Endodermal cell (in vitro differentiated cells): ENCODE data around the gene EMC9. TPM values are rescaled to one million over a fixed set of nuclear protein-coding genes. Genes with fewer than 3 reads are reported as not detected.
A peak's percentile ranks its signal among the peaks of the same experiment; 100 is the strongest.

ENCODE experiments used
- DNase-seq: peaks from one replicate; pipeline ENCODE4 v3.0.0-alpha.2; 2017
- H3K27ac ChIP-seq: 2 replicates; pipeline ENCODE4 v1.5.1; 2013; ENCODE audit warnings: mild to moderate bottlenecking, low read depth, low read length, moderate library complexity
- H3K27me3 ChIP-seq: 2 replicates; pipeline ENCODE4 v1.6.1; 2013; ENCODE audit warnings: mild to moderate bottlenecking, low read length, moderate library complexity; ENCODE audit not compliant: insufficient read depth, control insufficient read depth, poor library complexity, severe bottlenecking
- H3K36me3 ChIP-seq: 2 replicates; pipeline ENCODE4 v1.7.0; 2013; ENCODE audit warnings: mild to moderate bottlenecking, low read length, moderate library complexity; ENCODE audit not compliant: control insufficient read depth, insufficient read depth
- H3K4me1 ChIP-seq: one replicate; pipeline ENCODE4 v1.7.0; 2013; ENCODE audit warnings: low read length; ENCODE audit not compliant: control insufficient read depth, insufficient read depth
- H3K4me3 ChIP-seq: 2 replicates; pipeline ENCODE4 v1.5.1; 2013; ENCODE audit warnings: mild to moderate bottlenecking, low read length, moderate library complexity
- H3K9ac ChIP-seq: 2 replicates; pipeline ENCODE4 v1.6.1; 2013; ENCODE audit warnings: mild to moderate bottlenecking, low read length, moderate library complexity; ENCODE audit not compliant: poor library complexity, severe bottlenecking; ENCODE audit errors: extremely low read depth
- H3K9me3 ChIP-seq: 2 replicates; pipeline ENCODE4 v1.6.1; 2013; ENCODE audit warnings: mild to moderate bottlenecking, low read length, moderate library complexity; ENCODE audit not compliant: control insufficient read depth
- H3K27ac Mint-ChIP-seq: 2 replicates; pipeline ENCODE4 v1.8.0; 2020; ENCODE audit warnings: mixed read lengths
- H3K27me3 Mint-ChIP-seq: 2 replicates; pipeline ENCODE4 v1.8.0; 2021; ENCODE audit warnings: mild to moderate bottlenecking, mixed read lengths; ENCODE audit not compliant: insufficient read depth
- H3K36me3 Mint-ChIP-seq: 2 replicates; pipeline ENCODE4 v1.8.0; 2020; ENCODE audit warnings: low read depth, mixed read lengths
- H3K4me1 Mint-ChIP-seq: 2 replicates; pipeline ENCODE4 v1.8.0; 2020; ENCODE audit warnings: mixed read lengths
- H3K4me3 Mint-ChIP-seq: 2 replicates; pipeline ENCODE4 v1.8.0; 2020; ENCODE audit warnings: mild to moderate bottlenecking, moderate library complexity, mixed read lengths
- H3K9me3 Mint-ChIP-seq: 2 replicates; pipeline ENCODE4 v1.8.0; 2020; ENCODE audit warnings: mild to moderate bottlenecking, mixed read lengths
- WGBS, 2 experiments: methylation state at CpG; one replicate each; pipeline versions ENCODE4 v1.1.5 to v1.1.7; 2013; ENCODE audit warnings: missing lambda C conversion rate in 2 of 2, mixed read lengths in 1 of 2; ENCODE audit not compliant: insufficient coverage in 1 of 2, insufficient read length in 1 of 2; 5-methylcytosine and 5-hydroxymethylcytosine counted together
- total RNA-seq, 2 donors: library from RNA; stranded (reverse); fragmentation: NEBNext Ultra II Directional in 1 of 2; extraction: Animal tissue kit (Norgen Biotek cat#: 25700) in 1 of 2; gene quantifications; 2 replicates in 1 of 2; 3 replicates in 1 of 2; pipeline ENCODE4 v1.2.1, GENCODE V29; 2021
- TF ChIP-seq, protein P1 (sequence below): fragments of 200-600 bp; sonication (generic); conservative IDR thresholded peaks from 2 replicates; pipeline ENCODE4 v1.5.0; 2021; ENCODE audit warnings: antibody characterized with exemption, mild to moderate bottlenecking

EMC9 gene
- total RNA-seq, 2 donors from 2014 or later: 34.0 to 39.5 TPM

DNA sequence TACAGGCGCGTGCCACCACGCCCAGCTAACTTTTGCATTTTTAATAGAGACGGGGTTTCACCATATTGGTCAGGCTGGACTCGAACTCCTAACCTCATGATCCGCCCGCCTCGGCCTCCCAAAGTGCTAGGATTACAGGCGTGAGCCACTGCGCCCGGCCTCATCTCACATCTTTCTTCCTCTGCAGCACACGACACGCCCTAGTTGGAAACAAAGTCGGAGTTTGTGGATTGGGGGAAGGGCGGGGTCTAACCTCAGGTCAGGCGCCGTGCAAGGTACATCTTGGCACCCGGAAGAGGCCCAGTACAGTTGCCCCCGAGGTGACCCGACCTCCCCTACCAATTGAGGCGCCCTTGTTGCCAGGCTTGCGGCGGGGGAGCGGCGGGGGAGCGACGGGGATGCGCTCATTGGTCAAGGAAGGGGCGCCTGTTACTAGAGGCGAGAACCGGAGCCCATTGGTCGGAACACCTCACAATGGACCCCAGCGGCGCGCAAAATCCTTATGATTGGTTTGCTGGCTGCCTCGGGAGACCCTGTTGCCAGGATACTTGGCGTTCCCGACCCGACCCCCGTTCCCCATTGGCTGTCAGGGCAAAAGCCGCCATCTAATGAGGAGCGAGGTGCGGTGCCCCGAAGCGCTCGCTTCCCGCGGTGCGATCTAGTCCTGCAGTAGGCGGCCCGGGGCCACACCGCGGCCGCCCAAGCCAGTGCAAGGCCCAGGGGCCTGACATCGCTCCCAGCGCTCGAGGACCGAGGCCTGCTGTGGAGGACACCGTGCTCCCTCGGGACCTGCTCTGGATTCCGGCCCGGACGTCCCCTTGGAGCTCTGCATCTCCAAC is 30.2 kb upstream of the EMC9 start, which contains the start of gene REC8:
REC8 (plus strand) TSS at position 659 of the 839 bp plus-strand sequence. CDS start 473 bp downstream, outside the sequence.
- peak within 1 kb of the TSS; percentile 60 for H3K27ac ChIP-seq
- Mint-ChIP-seq H3K9me3 (no peaks in the 10 kb centered on the region), H3K27me3 (no peaks in the 10 kb centered on the region), H3K36me3 (peaks cover 20% of the 10 kb centered on the region), H3K27ac (peak within 1 kb of the TSS; percentile 89), H3K4me1 (no peaks in the 10 kb centered on the region), H3K4me3 (peak within 1 kb of the TSS; percentile 76)
- H3K9me3 ChIP-seq: no peaks in the 10 kb centered on the region
- TF ChIP-seq, protein P1, sequence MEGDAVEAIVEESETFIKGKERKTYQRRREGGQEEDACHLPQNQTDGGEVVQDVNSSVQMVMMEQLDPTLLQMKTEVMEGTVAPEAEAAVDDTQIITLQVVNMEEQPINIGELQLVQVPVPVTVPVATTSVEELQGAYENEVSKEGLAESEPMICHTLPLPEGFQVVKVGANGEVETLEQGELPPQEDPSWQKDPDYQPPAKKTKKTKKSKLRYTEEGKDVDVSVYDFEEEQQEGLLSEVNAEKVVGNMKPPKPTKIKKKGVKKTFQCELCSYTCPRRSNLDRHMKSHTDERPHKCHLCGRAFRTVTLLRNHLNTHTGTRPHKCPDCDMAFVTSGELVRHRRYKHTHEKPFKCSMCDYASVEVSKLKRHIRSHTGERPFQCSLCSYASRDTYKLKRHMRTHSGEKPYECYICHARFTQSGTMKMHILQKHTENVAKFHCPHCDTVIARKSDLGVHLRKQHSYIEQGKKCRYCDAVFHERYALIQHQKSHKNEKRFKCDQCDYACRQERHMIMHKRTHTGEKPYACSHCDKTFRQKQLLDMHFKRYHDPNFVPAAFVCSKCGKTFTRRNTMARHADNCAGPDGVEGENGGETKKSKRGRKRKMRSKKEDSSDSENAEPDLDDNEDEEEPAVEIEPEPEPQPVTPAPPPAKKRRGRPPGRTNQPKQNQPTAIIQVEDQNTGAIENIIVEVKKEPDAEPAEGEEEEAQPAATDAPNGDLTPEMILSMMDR: no peak
- WGBS, 2 experiments: 22 to 34% methylated on average over 41 to 63 of the region's 63 CpGs
- peak within 1 kb of the TSS; percentile 85 for H3K4me3 ChIP-seq
- H3K36me3 ChIP-seq: peaks cover 1% of the 10 kb centered on the region
- no peaks in the 10 kb centered on the region for H3K27me3 ChIP-seq
- DNase-seq: peak; percentile 100
- no peaks in the 10 kb centered on the region for H3K4me1 ChIP-seq
- H3K9ac ChIP-seq: peak within 1 kb of the TSS; percentile 49

DNA sequence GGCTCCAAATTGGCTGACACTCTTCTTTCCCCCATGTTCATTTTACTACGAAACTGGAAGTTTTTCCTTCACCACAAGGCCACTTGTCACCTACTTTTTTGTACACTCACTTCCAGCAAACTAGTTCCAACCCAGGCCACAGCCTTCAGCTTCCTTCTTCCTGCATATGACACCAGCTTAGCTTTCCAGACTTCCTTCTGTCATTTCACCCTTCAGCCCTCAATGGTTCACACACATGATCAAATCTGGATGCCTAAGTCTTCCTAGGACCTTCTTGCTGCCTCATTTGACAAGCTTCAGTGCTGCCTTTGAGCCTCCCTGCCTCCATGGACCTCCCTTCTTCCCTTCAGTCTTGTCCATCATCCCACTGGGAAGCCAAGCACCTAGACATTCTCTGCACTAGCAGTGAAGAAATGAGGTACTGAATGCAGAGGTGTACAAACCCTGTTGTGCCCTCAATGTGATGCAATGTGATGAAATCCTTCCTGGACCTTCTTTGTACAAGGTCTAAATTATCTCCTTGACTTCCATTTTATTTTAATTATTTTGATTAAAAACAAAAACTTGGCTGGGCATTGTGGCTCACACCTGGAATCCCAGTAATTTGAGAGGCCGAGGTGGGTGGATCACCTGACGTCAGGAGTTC is 26.2 kb upstream of the EMC9 start:
- Histone ChIP-seq H3K9ac (no peak overlapping the region), H3K36me3 (peaks cover 22% of the 10 kb centered on the region), H3K4me3 (no peak overlapping the region), H3K27me3 (no peaks in the 10 kb centered on the region), H3K4me1 (no peaks in the 10 kb centered on the region), H3K27ac (no peak overlapping the region), H3K9me3 (no peaks in the 10 kb centered on the region)
- TF ChIP-seq, protein P1: no peak
- H3K4me1 Mint-ChIP-seq: no peaks in the 10 kb centered on the region
- H3K36me3 Mint-ChIP-seq: peaks cover 26% of the 10 kb centered on the region
- no peak overlapping the region for H3K4me3 Mint-ChIP-seq
- no peak for DNase-seq
- WGBS, 2 experiments: 91 to 96% methylated on average over 3 of the region's 3 CpGs
- H3K27ac Mint-ChIP-seq: no peak overlapping the region
- H3K9me3 Mint-ChIP-seq: no peaks in the 10 kb centered on the region
- no peaks in the 10 kb centered on the region for H3K27me3 Mint-ChIP-seq

DNA sequence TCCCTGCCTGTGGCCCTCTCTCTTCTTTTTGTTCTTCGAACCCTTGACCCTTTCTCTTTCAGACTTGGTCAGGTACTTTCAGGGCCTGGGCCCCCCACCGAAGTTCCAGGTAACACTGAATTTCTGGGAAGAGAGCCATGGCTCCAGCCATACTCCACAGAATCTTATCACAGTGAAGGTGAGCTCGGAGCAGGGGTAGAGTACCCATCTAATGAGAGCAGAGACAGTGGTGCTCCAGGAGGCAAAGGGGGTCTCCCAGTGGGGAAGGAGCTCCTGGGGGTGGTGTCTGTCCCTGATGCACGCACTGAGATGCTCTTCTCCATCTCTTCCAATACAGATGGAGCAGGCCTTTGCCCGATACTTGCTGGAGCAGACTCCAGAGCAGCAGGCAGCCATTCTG is 24.4 kb upstream of the EMC9 start:
- H3K4me1 ChIP-seq: peaks cover 4% of the 10 kb centered on the region
- no peak overlapping the region for H3K4me3 ChIP-seq
- peaks cover 22% of the 10 kb centered on the region for H3K36me3 ChIP-seq
- TF ChIP-seq, protein P1: no peak
- no peak overlapping the region for H3K27ac ChIP-seq
- WGBS, 2 experiments: 75 to 87% methylated on average over 1 to 5 of the region's 5 CpGs
- Mint-ChIP-seq H3K36me3 (peaks cover 32% of the 10 kb centered on the region), H3K27me3 (no peaks in the 10 kb centered on the region), H3K4me1 (peaks cover 9% of the 10 kb centered on the region), H3K27ac (no peak overlapping the region), H3K9me3 (no peaks in the 10 kb centered on the region), H3K4me3 (no peak overlapping the region)
- no peak overlapping the region for H3K9ac ChIP-seq
- DNase-seq: no peak
- H3K27me3 ChIP-seq: no peaks in the 10 kb centered on the region
- no peaks in the 10 kb centered on the region for H3K9me3 ChIP-seq
